H9 (cell line): ENCODE results near the gene OGDH. TPM values are rescaled to one million over a fixed set of nuclear protein-coding genes. Genes with fewer than 3 reads are reported as not detected.

ENCODE experiments used
- DNase-seq: peaks from one replicate; pipeline ENCODE4 v3.0.0-alpha.2; 2017
- H2AFZ ChIP-seq: one replicate; pipeline ENCODE4 v1.6.1; 2013; ENCODE audit warnings: mild to moderate bottlenecking, low read length, control low read depth, moderate library complexity
- H2AK5ac ChIP-seq: 2 replicates; pipeline ENCODE4 v1.6.1; 2013; ENCODE audit warnings: low read length, control low read depth, mixed read lengths; ENCODE audit not compliant: insufficient read length
- H2BK120ac ChIP-seq: one replicate; pipeline ENCODE4 v1.6.1; 2013; ENCODE audit warnings: low read depth, mild to moderate bottlenecking, low read length, control low read depth, inconsistent platforms; ENCODE audit not compliant: poor library complexity, severe bottlenecking
- H2BK12ac ChIP-seq: 2 replicates; pipeline ENCODE4 v1.6.1; 2013; ENCODE audit warnings: low read length, control low read depth, mixed read lengths, low read depth; ENCODE audit not compliant: insufficient read length
- H2BK15ac ChIP-seq: 2 replicates; pipeline ENCODE4 v1.6.1; 2013; ENCODE audit warnings: low read depth, low read length, control low read depth
- H2BK20ac ChIP-seq: one replicate; pipeline ENCODE4 v1.6.1; 2013; ENCODE audit warnings: low read depth, mild to moderate bottlenecking, low read length, control low read depth, inconsistent platforms; ENCODE audit not compliant: poor library complexity, severe bottlenecking
- H2BK5ac ChIP-seq: 2 replicates; pipeline ENCODE4 v1.6.1; 2013; ENCODE audit warnings: low read length, control low read depth, mixed read lengths; ENCODE audit not compliant: insufficient read length
- H3K14ac ChIP-seq: 2 replicates; pipeline ENCODE4 v1.6.1; 2013; ENCODE audit warnings: low read length, control low read depth; ENCODE audit not compliant: insufficient read depth
- H3K18ac ChIP-seq: 2 replicates; pipeline ENCODE4 v1.6.1; 2013; ENCODE audit warnings: low read depth, mild to moderate bottlenecking, mixed read lengths, low read length, control low read depth; ENCODE audit not compliant: insufficient read length
- H3K23ac ChIP-seq: 2 replicates; pipeline ENCODE4 v1.6.1; 2013; ENCODE audit warnings: low read length, control low read depth, mixed read lengths, low read depth; ENCODE audit not compliant: insufficient read length
- H3K23me2 ChIP-seq: 2 replicates; pipeline ENCODE4 v1.6.1; 2013; ENCODE audit warnings: low read depth, mild to moderate bottlenecking, mixed read lengths, low read length, control low read depth; ENCODE audit not compliant: insufficient read length, poor library complexity, severe bottlenecking
- H3K27ac ChIP-seq: 2 replicates; pipeline ENCODE4 v1.5.1; 2013; ENCODE audit warnings: low read length, control low read depth, mixed read lengths, low read depth; ENCODE audit not compliant: insufficient read length
- H3K27me3 ChIP-seq: 2 replicates; pipeline ENCODE4 v1.6.1; 2013; ENCODE audit warnings: low read length, control low read depth, inconsistent platforms; ENCODE audit not compliant: insufficient read depth
- H3K4ac ChIP-seq: 2 replicates; pipeline ENCODE4 v1.6.1; 2013; ENCODE audit warnings: low read depth, mild to moderate bottlenecking, control low read depth, inconsistent platforms, low read length, moderate library complexity
- H3K4me1 ChIP-seq: 2 replicates; pipeline ENCODE4 v1.6.1; 2013; ENCODE audit warnings: low read length, control low read depth, inconsistent platforms; ENCODE audit not compliant: insufficient read depth
- H3K4me2 ChIP-seq: 2 replicates; pipeline ENCODE4 v1.6.1; 2013; ENCODE audit warnings: low read length, control low read depth, mixed read lengths; ENCODE audit not compliant: insufficient read length, insufficient read depth
- H3K56ac ChIP-seq: 2 replicates; pipeline ENCODE4 v1.6.1; 2013; ENCODE audit warnings: low read depth, mild to moderate bottlenecking, mixed read lengths, low read length, control low read depth; ENCODE audit not compliant: insufficient read length
- H3K79me1 ChIP-seq: 2 replicates; pipeline ENCODE4 v1.6.1; 2013; ENCODE audit warnings: low read depth, mild to moderate bottlenecking, moderate library complexity, low read length, control low read depth, inconsistent platforms; ENCODE audit not compliant: insufficient read depth, poor library complexity, severe bottlenecking
- H3K79me2 ChIP-seq: 2 replicates; pipeline ENCODE4 v1.6.1; 2013; ENCODE audit warnings: low read length, control low read depth, inconsistent platforms; ENCODE audit not compliant: insufficient read depth
- H3K9ac ChIP-seq: 2 replicates; pipeline ENCODE4 v1.6.1; 2013; ENCODE audit warnings: low read length, control low read depth, mixed read lengths; ENCODE audit not compliant: insufficient read length; ENCODE audit errors: extremely low read depth
- H3K9me3 ChIP-seq: one replicate; pipeline ENCODE4 v1.6.1; 2013; ENCODE audit warnings: low read depth, low read length, inconsistent platforms; ENCODE audit not compliant: control insufficient read depth
- H3T11ph ChIP-seq: one replicate; pipeline ENCODE4 v1.6.1; 2013; ENCODE audit warnings: mild to moderate bottlenecking, low read length, control low read depth, inconsistent platforms
- H4K20me1 ChIP-seq: one replicate; pipeline ENCODE4 v1.6.1; 2013; ENCODE audit not compliant: control insufficient read depth, insufficient read length, insufficient read depth
- H4K5ac ChIP-seq: 2 replicates; pipeline ENCODE4 v1.6.1; 2013; ENCODE audit warnings: low read depth, mild to moderate bottlenecking, mixed read lengths, low read length, control low read depth; ENCODE audit not compliant: insufficient read length
- H4K8ac ChIP-seq: replicated peaks from 2 replicates; pipeline ENCODE4 v1.6.1; 2013; ENCODE audit warnings: low read length, control low read depth, mixed read lengths, low read depth; ENCODE audit not compliant: insufficient read length
- H4K91ac ChIP-seq: 2 replicates; pipeline ENCODE4 v1.6.1; 2013; ENCODE audit warnings: low read depth, mild to moderate bottlenecking, moderate library complexity, mixed read lengths, low read length, control low read depth; ENCODE audit not compliant: insufficient read length
- H3K27ac Mint-ChIP-seq, 3 experiments: 2 replicates in 2 of 3; 3 replicates in 1 of 3; pipeline ENCODE4 v1.8.0; 2020 to 2021; ENCODE audit warnings: mixed read lengths in 3 of 3, mild to moderate bottlenecking in 1 of 3, moderate library complexity in 1 of 3
- H3K27me3 Mint-ChIP-seq: 2 replicates; pipeline ENCODE4 v1.8.0; 2021; ENCODE audit warnings: low read depth, mild to moderate bottlenecking, moderate library complexity, mixed read lengths
- H3K36me3 Mint-ChIP-seq, 3 experiments: 2 replicates in 2 of 3; 3 replicates in 1 of 3; pipeline ENCODE4 v1.8.0; 2020 to 2021; ENCODE audit warnings: low read depth in 3 of 3, mixed read lengths in 3 of 3; ENCODE audit not compliant: insufficient read depth in 1 of 3
- H3K4me1 Mint-ChIP-seq, 2 experiments: 2 replicates each; pipeline ENCODE4 v1.8.0; 2020; ENCODE audit warnings: mixed read lengths in 2 of 2
- H3K4me3 Mint-ChIP-seq, 2 experiments: 2 replicates in 1 of 2; 3 replicates in 1 of 2; pipeline ENCODE4 v1.8.0; 2020 to 2021; ENCODE audit warnings: mild to moderate bottlenecking in 2 of 2, mixed read lengths in 2 of 2, moderate library complexity in 1 of 2
- H3K9me3 Mint-ChIP-seq, 2 experiments: 2 replicates in 1 of 2; 3 replicates in 1 of 2; pipeline ENCODE4 v1.8.0; 2020; ENCODE audit warnings: mild to moderate bottlenecking in 2 of 2, mixed read lengths in 2 of 2, moderate library complexity in 1 of 2
- WGBS: extraction: QIAGEN DNeasy Blood & Tissue Kit; methylation state at CpG from one replicate; pipeline ENCODE4 v1.1.7; 2013; ENCODE audit warnings: missing lambda C conversion rate, low lambda C conversion rate, mixed read lengths; ENCODE audit not compliant: insufficient read length; ENCODE audit errors: extremely low coverage; 5-methylcytosine and 5-hydroxymethylcytosine counted together
- total RNA-seq: library from RNA; stranded (reverse); gene quantifications from 2 replicates; pipeline ENCODE4 v1.2.1, GENCODE V29; 2021
- TF ChIP-seq, protein P1 (sequence below): fragments of 200-600 bp; sonication (generic); conservative IDR thresholded peaks from 3 replicates; pipeline ENCODE4 v1.8.0; 2021; ENCODE audit warnings: antibody characterized with exemption, mild to moderate bottlenecking

OGDH gene
- total RNA-seq, 1 experiment from 2014 or later = 77.3 TPM

DNA sequence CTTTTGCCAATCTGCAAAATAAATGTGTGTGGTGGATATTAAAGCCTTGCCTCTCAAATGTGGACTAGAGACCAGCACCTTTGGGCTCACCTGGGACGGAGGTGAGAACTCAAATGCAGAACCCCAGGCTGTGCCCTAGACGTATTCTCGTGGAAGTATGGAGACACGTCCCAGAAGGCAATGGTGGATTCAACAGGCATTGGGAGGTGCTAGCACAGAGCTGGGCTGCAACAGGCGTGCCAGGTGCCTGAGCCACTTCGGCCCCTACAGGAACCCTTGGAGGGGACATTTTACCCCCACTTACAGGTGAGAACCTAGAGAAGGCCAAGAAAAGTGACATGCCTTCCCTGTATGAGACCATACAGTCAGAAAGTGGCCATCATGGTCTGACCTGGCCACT is 44.9 kb upstream of the OGDH start:
- Histone ChIP-seq H2BK12ac (no peak overlapping the region), H2BK120ac (no peak overlapping the region), H3T11ph (no peak overlapping the region), H3K23me2 (no peaks in the 10 kb centered on the region), H2BK20ac (no peak overlapping the region), H3K9me3 (no peaks in the 10 kb centered on the region), H3K18ac (no peak overlapping the region), H3K9ac (no peak overlapping the region), H4K20me1 (no peaks in the 10 kb centered on the region), H3K79me2 (no peaks in the 10 kb centered on the region), H3K14ac (no peak overlapping the region), H3K4ac (no peak overlapping the region), H3K4me1 (no peaks in the 10 kb centered on the region), H2BK15ac (no peak overlapping the region), H3K79me1 (no peaks in the 10 kb centered on the region), H2AK5ac (no peak overlapping the region), H4K8ac (no peak overlapping the region), H2BK5ac (no peak overlapping the region), H3K4me2 (no peak overlapping the region), H3K56ac (no peak overlapping the region), H2AFZ (no peak overlapping the region), H3K27me3 (no peaks in the 10 kb centered on the region), H4K91ac (no peak overlapping the region), H3K23ac (no peak overlapping the region), H4K5ac (no peak overlapping the region), H3K27ac (no peak overlapping the region)
- Mint-ChIP-seq H3K9me3 (no peaks in the 10 kb centered on the region), H3K27ac (no peak overlapping the region), H3K4me1 (peaks cover 4 to 7% of the 10 kb centered on the region in 2 experiments; a peak in 3 of 4 replicates), H3K4me3 (no peak overlapping the region), H3K36me3 (peaks cover 17 to 31% (median 17%) of the 10 kb centered on the region in 3 experiments), H3K27me3 (peaks cover 1% of the 10 kb centered on the region; the same call in 1 of the 2 replicates)
- no peak for DNase-seq
- no CpG with 5 or more reads among the region's 6 CpGs for WGBS
- TF ChIP-seq, protein P1, sequence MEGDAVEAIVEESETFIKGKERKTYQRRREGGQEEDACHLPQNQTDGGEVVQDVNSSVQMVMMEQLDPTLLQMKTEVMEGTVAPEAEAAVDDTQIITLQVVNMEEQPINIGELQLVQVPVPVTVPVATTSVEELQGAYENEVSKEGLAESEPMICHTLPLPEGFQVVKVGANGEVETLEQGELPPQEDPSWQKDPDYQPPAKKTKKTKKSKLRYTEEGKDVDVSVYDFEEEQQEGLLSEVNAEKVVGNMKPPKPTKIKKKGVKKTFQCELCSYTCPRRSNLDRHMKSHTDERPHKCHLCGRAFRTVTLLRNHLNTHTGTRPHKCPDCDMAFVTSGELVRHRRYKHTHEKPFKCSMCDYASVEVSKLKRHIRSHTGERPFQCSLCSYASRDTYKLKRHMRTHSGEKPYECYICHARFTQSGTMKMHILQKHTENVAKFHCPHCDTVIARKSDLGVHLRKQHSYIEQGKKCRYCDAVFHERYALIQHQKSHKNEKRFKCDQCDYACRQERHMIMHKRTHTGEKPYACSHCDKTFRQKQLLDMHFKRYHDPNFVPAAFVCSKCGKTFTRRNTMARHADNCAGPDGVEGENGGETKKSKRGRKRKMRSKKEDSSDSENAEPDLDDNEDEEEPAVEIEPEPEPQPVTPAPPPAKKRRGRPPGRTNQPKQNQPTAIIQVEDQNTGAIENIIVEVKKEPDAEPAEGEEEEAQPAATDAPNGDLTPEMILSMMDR = no peak
